AG09319 (cell line): ENCODE measurements around the gene GUCY1B1.

Source experiments
- DNase-seq: peaks from one replicate; pipeline ENCODE4 v3.0.0-alpha.2; 2010; ENCODE audit warnings: low read depth; ENCODE audit errors: extremely low read depth
- CTCF ChIP-seq: IDR thresholded peaks from 2 replicates; pipeline ENCODE4 v1.5.1; 2011; ENCODE audit warnings: low read depth, mild to moderate bottlenecking, inconsistent platforms, low read length, moderate library complexity

Gene GUCY1B1

GRCh38 chr4:155837203-155837796 lies 78.5 kb downstream of the GUCY1B1 start:
- DNase-seq, result no peak
- no peak for TF ChIP-seq CTCF

GRCh38 chr4:155842080-155842479 lies 83.3 kb downstream of the GUCY1B1 start:
- no peak for TF ChIP-seq CTCF
- no peak for DNase-seq

- no peak for TF ChIP-seq CTCF
- DNase-seq, result no peak
Observed at GRCh38 chr4:155846929-155847328, 88.1 kb downstream of the GUCY1B1 start.

GRCh38 chr4:155849042-155849441 lies 90.2 kb downstream of the GUCY1B1 start:
- DNase-seq, result no peak
- no peak for TF ChIP-seq CTCF

GRCh38 chr4:155853189-155853588 lies 94.4 kb downstream of the GUCY1B1 start:
- DNase-seq, result no peak
- TF ChIP-seq CTCF, result no peak

- TF ChIP-seq CTCF, result no peak
- no peak for DNase-seq
Observed at GRCh38 chr4:155854582-155855226, 95.9 kb downstream of the GUCY1B1 start.

- no peak for DNase-seq
- TF ChIP-seq CTCF, result no peak
Observed at GRCh38 chr4:155855897-155856296, 97.1 kb downstream of the GUCY1B1 start.
